OCI-LY7 (cell line): ENCODE data around the gene TENT5D. TPM values are rescaled to one million over a fixed set of nuclear protein-coding genes. Genes with fewer than 3 reads are reported as not detected.

Source experiments
- BruUV-seq: library from RNA; stranded (reverse); fragments of 400-500 nt; replicated peaks from 2 replicates; lab custom pipeline; 2021; lab: Mats Ljungman, UMichigan
- CTCF ChIA-PET: fragments of 300-600 bp; sonication (Branson Sonifier 250); formaldehyde crosslinking; loops from one replicate; lab custom pipeline; 2022; ENCODE audit warnings: antibody characterized with exemption; ENCODE audit not compliant: unreplicated experiment; lab: Charles Lee
- POLR2A ChIA-PET: fragments of 300-600 bp; sonication (Branson Sonifier 250); formaldehyde crosslinking; loops from one replicate; lab custom pipeline; 2022; ENCODE audit warnings: antibody characterized with exemption; lab: Charles Lee
- DNase-seq: peaks from one replicate; pipeline ENCODE4 v3.0.0-alpha.2; 2015; ENCODE audit warnings: low spot score
- H2AFZ ChIP-seq: fragments of 200-600 bp; sonication (generic), shearing (Covaris generic); 2 replicates; pipeline ENCODE4 v1.6.1; 2014; ENCODE audit warnings: mild to moderate bottlenecking, antibody characterized with exemption, low read length, moderate library complexity
- H3K27ac ChIP-seq: fragments of 200-600 bp; sonication (generic); 2 replicates; pipeline ENCODE4 v1.5.1; 2014; ENCODE audit warnings: mixed run types, low read depth, mild to moderate bottlenecking, moderate library complexity, low read length, inconsistent platforms; ENCODE audit not compliant: poor library complexity, severe bottlenecking
- H3K36me3 ChIP-seq: fragments of 200-600 bp; sonication (generic); 2 replicates; pipeline ENCODE4 v1.6.1; 2014; ENCODE audit warnings: mild to moderate bottlenecking, antibody characterized with exemption, low read length, moderate library complexity, mixed read lengths; ENCODE audit not compliant: insufficient read depth
- H3K4me1 ChIP-seq: fragments of 200-600 bp; sonication (generic); 2 replicates; pipeline ENCODE4 v1.5.1; 2014; ENCODE audit warnings: mild to moderate bottlenecking, low read length; ENCODE audit not compliant: insufficient read depth, poor library complexity, severe bottlenecking
- H3K4me2 ChIP-seq: fragments of 200-600 bp; sonication (generic); 2 replicates; pipeline ENCODE4 v1.6.1; 2014; ENCODE audit warnings: mild to moderate bottlenecking, low read length
- H3K4me3 ChIP-seq: fragments of 200-600 bp; sonication (generic); 2 replicates; pipeline ENCODE4 v1.5.1; 2014; ENCODE audit warnings: mild to moderate bottlenecking, low read depth, low read length; ENCODE audit not compliant: poor library complexity, severe bottlenecking
- H3K79me2 ChIP-seq: fragments of 200-600 bp; sonication (generic); 2 replicates; pipeline ENCODE4 v1.6.1; 2016; ENCODE audit warnings: low read depth, mild to moderate bottlenecking, low read length, moderate library complexity, mixed read lengths; ENCODE audit not compliant: insufficient read depth
- H3K9me2 ChIP-seq: fragments of 200-600 bp; sonication (generic); 2 replicates; pipeline ENCODE4 v1.6.1; 2016; ENCODE audit warnings: mild to moderate bottlenecking, low read length, mixed read lengths; ENCODE audit not compliant: insufficient read depth
- H3K9me3 ChIP-seq: fragments of 200-600 bp; sonication (generic); 2 replicates; pipeline ENCODE4 v1.6.1; 2014; ENCODE audit warnings: mild to moderate bottlenecking, mixed run types, low read length, mixed read lengths
- H4K20me1 ChIP-seq: fragments of 200-600 bp; sonication (generic); 2 replicates; pipeline ENCODE4 v1.6.1; 2014; ENCODE audit warnings: mild to moderate bottlenecking, antibody characterized with exemption, low read length, moderate library complexity, mixed read lengths; ENCODE audit not compliant: insufficient read depth
- CTCF ChIP-seq: fragments of 200-600 bp; sonication (generic); conservative IDR thresholded peaks from 2 replicates; pipeline ENCODE4 v1.5.1; 2014; ENCODE audit warnings: mild to moderate bottlenecking, antibody characterized with exemption, low read length, moderate library complexity, mixed read lengths
- EZH2phosphoT487 ChIP-seq: fragments of 200-600 bp; sonication (generic); IDR thresholded peaks from 2 replicates; pipeline ENCODE4 v1.6.1; 2018; ENCODE audit warnings: low read depth, borderline replicate concordance, mild to moderate bottlenecking, mixed run types, antibody characterized with exemption, low read length, moderate library complexity, mixed read lengths
- intact Hi-C: fragments of 100-400 bp; cut with micrococcal nuclease; formaldehyde crosslinking; loops from one replicate; pipeline ENCODE4 v1.10.0; 2022; ENCODE audit not compliant: unreplicated experiment
- total RNA-seq, 2 experiments: library from RNA; depleted of rRNA in 1 of 2; stranded (reverse); fragments of >200 nt in 1 of 2; shearing (Covaris generic) in 1 of 2; gene quantifications; 2 replicates each; pipeline ENCODE4 v1.2.3, GENCODE V29; 2014 to 2022

The TENT5D gene
- total RNA-seq, 2 experiments from 2014 or later, result not detected

- no peaks in the 10 kb centered on the region for H3K4me1 ChIP-seq
- no peaks in the 10 kb centered on the region for H3K9me3 ChIP-seq
- H3K4me2 ChIP-seq, result no peak overlapping the region
- no peak overlapping the region for H2AFZ ChIP-seq
- H3K4me3 ChIP-seq, result no peak overlapping the region
- no TSS peak for BruUV-seq
- H3K27ac ChIP-seq, result no peak overlapping the region
- no peaks in the 10 kb centered on the region for H3K79me2 ChIP-seq
- peak; percentile 7 for DNase-seq
- TF ChIP-seq CTCF, result peak; percentile 59
- TF ChIP-seq EZH2phosphoT487, result no peak
- no peaks in the 10 kb centered on the region for H4K20me1 ChIP-seq
- no peaks in the 10 kb centered on the region for H3K36me3 ChIP-seq
- intact Hi-C loops, result no loop called here
- CTCF ChIA-PET, result no interaction called here
- H3K9me2 ChIP-seq, result no peaks in the 10 kb centered on the region
- POLR2A ChIA-PET, result no interaction called here
Observed at GRCh38 chrX:80430826-80431504, 10.7 kb downstream of the TENT5D start.

GRCh38 chrX:80431505-80431832 lies 11.2 kb downstream of the TENT5D start:
- no peaks in the 10 kb centered on the region for H3K4me1 ChIP-seq
- POLR2A ChIA-PET, result no interaction called here
- TF ChIP-seq EZH2phosphoT487, result no peak
- no peak for TF ChIP-seq CTCF
- CTCF ChIA-PET, result no interaction called here
- no peak overlapping the region for H3K27ac ChIP-seq
- no peaks in the 10 kb centered on the region for H3K79me2 ChIP-seq
- no peaks in the 10 kb centered on the region for H3K9me2 ChIP-seq
- intact Hi-C loops, result no loop called here
- no peaks in the 10 kb centered on the region for H3K9me3 ChIP-seq
- no peak overlapping the region for H2AFZ ChIP-seq
- H3K4me3 ChIP-seq, result no peak overlapping the region
- no TSS peak for BruUV-seq
- no peaks in the 10 kb centered on the region for H4K20me1 ChIP-seq
- no peak overlapping the region for H3K4me2 ChIP-seq
- no peak for DNase-seq
- no peaks in the 10 kb centered on the region for H3K36me3 ChIP-seq

GRCh38 chrX:80432441-80432840 lies 12.2 kb downstream of the TENT5D start:
- H4K20me1 ChIP-seq, result no peaks in the 10 kb centered on the region
- no peaks in the 10 kb centered on the region for H3K9me2 ChIP-seq
- no peak overlapping the region for H3K4me2 ChIP-seq
- no peaks in the 10 kb centered on the region for H3K4me1 ChIP-seq
- no peaks in the 10 kb centered on the region for H3K9me3 ChIP-seq
- intact Hi-C loops, result no loop called here
- H3K36me3 ChIP-seq, result no peaks in the 10 kb centered on the region
- BruUV-seq, result no TSS peak
- H2AFZ ChIP-seq, result no peak overlapping the region
- no peak overlapping the region for H3K4me3 ChIP-seq
- CTCF ChIA-PET, result no interaction called here
- no peak for DNase-seq
- POLR2A ChIA-PET, result interaction anchor here (1.0 kb wide), 1 partner anchor 82 kb away, joined by 3 read pairs; no protein-coding TSS in a partner anchor
- TF ChIP-seq EZH2phosphoT487 (no peak), CTCF (no peak)
- no peak overlapping the region for H3K27ac ChIP-seq
- H3K79me2 ChIP-seq, result no peaks in the 10 kb centered on the region
